Neural cell (in vitro differentiated cells): ENCODE measurements around the gene ESRP2.

Experiments
- CTCF ChIP-seq: fragments of 450-650 bp; IDR thresholded peaks from 2 replicates; pipeline ENCODE4 v1.5.1; 2014; ENCODE audit warnings: antibody characterized with exemption, mild to moderate bottlenecking, moderate library complexity; ENCODE audit not compliant: poor library complexity, severe bottlenecking
- EP300 ChIP-seq: fragments of 450-650 bp; conservative IDR thresholded peaks from 2 replicates; pipeline ENCODE4 v1.6.1; 2014; ENCODE audit warnings: antibody characterized with exemption, mild to moderate bottlenecking, moderate library complexity; ENCODE audit not compliant: poor library complexity, severe bottlenecking
- EZH2 ChIP-seq: fragments of 200-600, 300-800 bp; shearing (Covaris generic), sonication (generic); IDR thresholded peaks from 2 replicates; pipeline ENCODE4 v1.6.1; 2014; ENCODE audit warnings: antibody characterized with exemption, low read length, borderline replicate concordance, mild to moderate bottlenecking; ENCODE audit not compliant: insufficient read depth, poor library complexity, severe bottlenecking
- MXI1 ChIP-seq: fragments of 450-650 bp; conservative IDR thresholded peaks from 2 replicates; pipeline ENCODE4 v1.6.1; 2014; ENCODE audit warnings: antibody characterized with exemption, mild to moderate bottlenecking; ENCODE audit not compliant: poor library complexity, severe bottlenecking
- POLR2AphosphoS5 ChIP-seq: IDR thresholded peaks from 2 replicates; pipeline ENCODE4 v1.6.1; 2012
- RAD21 ChIP-seq: fragments of 450-650 bp; conservative IDR thresholded peaks from 2 replicates; pipeline ENCODE4 v1.6.1; 2014; ENCODE audit warnings: antibody characterized with exemption, mild to moderate bottlenecking, moderate library complexity
- REST ChIP-seq: IDR thresholded peaks from 2 replicates; pipeline ENCODE4 v1.6.1; 2012; ENCODE audit warnings: borderline replicate concordance
- SMC3 ChIP-seq: fragments of 450-650 bp; conservative IDR thresholded peaks from 2 replicates; pipeline ENCODE4 v1.6.1; 2014; ENCODE audit warnings: antibody characterized with exemption, mild to moderate bottlenecking, moderate library complexity; ENCODE audit not compliant: poor library complexity
- TAF1 ChIP-seq: IDR thresholded peaks from 2 replicates; pipeline ENCODE4 v1.6.1; 2012; ENCODE audit warnings: low read depth

GRCh38 chr16:68247400-68247799, 11.5 kb upstream of the ESRP2 start:
- TF ChIP-seq CTCF, result no peak
- no peak for TF ChIP-seq REST
- no peak for TF ChIP-seq EP300
- TF ChIP-seq RAD21, result no peak
- no peak for TF ChIP-seq TAF1
- no peak for TF ChIP-seq POLR2AphosphoS5
- no peak for TF ChIP-seq EZH2
- TF ChIP-seq SMC3, result no peak
- no peak for TF ChIP-seq MXI1
